CD4-positive, alpha-beta T cell treated with Interleukin-10 for 1 hour (primary cell): ENCODE measurements around the gene WASF3.

ENCODE experiments used
- DNase-seq: peaks from one replicate; pipeline ENCODE4 v3.0.0-alpha.2; 2020

Gene WASF3

DNA sequence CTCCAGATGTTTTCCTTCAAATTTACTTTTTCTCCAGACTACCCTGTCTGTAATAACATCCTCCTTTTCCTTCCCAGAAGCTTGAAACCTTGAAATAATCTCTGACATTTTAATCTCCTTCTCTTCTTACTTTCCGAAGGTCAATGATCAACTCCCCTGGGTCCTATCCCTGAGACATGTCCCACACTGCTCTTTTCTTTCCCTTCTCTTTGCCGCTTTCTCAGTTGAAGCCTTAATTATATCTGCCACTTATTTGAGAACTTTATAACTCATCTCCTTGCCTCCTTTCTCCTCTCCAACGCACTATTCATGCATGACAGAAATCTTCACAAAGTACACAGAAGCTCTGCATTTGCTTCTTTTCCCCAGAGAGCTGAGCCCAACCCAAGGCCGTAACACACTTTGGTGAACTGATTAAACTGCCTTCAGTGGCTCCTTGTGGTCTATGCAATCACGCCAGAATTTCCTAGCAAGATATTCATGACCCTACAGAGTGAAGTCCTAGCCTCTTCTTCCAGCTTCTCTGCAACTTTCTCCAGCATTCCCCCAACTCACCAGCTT is 9.2 kb upstream of the WASF3 start:
- DNase-seq: no peak

DNA sequence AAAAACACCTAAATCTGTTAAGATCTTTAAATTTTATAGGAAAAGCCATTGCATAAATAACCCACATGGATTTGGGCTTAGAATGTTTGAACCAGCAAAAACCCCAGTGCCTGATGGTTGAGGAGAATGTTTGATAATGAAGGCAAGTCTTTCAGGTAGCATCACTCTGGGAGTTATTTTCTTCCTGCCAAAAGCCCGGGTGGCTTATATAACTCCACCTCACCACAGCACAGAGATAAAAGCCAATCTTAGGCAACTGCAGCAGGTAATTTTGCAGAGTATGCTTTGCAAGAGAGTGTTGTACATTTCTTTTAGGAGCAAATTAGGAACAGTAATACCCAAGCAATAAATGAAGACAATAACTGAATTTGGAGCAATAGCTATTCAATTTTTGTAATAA is 7.8 kb upstream of the WASF3 start:
- DNase-seq: no peak

- DNase-seq: no peak
These were observed 6.1 kb upstream of the WASF3 start for GRCh38 chr13:26551255-26551860.

- no peak for DNase-seq
These were observed 2.1 kb upstream of the WASF3 start for GRCh38 chr13:26555413-26555812.

DNA sequence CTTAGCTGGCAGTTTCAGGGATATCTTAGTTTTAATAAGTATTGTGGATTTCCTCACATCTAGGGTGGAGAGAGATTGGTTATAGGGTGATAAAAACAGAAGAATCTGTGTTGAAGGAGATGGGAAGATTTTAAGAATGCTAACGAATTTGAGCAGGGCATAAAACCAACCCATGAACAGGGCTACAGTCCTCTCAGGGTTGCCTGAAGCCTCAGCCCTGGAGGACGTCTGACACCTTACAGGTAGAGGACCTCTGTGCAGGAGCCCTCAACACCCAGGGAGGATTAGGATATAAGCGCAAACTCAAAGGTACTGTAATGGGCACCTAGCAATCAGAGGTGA is 461 bp upstream of the WASF3 start:
- DNase-seq: no peak

- DNase-seq: no peak
These were observed 757 bp downstream of the WASF3 start for GRCh38 chr13:26558074-26558805.

DNA sequence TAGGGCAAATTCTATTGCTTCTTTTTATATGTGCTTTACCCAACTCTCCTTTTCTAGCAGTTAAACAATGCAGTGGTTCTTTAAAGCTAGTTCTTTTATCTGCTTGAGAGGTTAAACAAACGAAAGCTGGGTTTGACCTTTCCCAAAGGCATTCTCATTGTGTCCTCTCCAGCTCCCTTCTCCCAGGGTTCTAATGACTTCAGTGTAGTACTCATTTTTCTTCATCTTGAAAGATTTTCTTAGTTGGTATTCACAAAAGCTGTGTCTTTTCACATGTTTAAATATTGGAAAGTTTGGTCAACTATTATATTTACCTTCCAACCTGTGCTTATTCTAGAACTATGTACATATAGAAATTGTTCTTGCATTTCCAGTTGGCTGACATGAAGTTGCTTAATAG is 1.5 kb downstream of the WASF3 start:
- DNase-seq: no peak

GRCh38 chr13:26560456-26560855 is 3.0 kb downstream of the WASF3 start:
- no peak for DNase-seq

GRCh38 chr13:26561067-26561466 is 3.6 kb downstream of the WASF3 start:
- no peak for DNase-seq

DNA sequence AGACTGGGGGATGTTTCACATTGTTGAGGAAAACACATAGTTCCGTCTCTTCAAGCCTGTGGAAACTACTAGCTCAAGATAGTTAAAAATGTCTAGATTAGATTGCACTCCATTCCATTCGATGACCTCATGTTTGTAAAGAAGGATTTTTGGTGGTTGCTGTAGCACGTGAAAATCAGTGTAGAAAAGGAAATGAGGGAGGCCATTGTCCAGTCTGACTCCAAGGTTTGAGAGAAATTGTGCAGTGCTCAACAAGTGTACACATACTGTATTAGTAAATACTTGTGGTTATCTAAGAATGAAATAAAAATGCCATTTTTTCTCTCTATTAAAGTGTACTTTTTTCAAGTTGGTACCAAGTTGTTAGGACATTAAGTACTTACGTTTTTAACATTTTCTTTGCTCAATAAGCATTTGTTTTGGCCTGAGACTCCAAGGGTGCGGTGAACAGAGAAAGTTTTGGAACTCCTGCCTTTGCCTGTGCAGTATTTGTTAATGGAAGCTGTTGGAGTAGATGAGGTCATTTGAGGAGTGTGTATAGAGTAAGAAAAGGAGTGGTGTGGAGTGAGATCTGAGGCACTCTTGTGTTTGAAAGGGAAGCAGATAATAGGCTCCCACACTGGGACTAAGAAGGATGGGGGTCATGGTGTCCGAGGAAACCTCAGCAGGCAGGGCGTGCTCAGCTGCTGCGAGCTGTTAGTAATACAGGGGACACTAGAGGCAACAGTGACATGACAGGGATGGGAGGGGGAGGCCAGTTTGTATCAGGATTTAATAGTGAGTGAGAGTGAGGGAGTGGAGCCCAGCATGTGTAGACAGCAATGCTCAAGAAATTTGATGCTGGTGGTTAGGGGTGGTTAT is 4.4 kb downstream of the WASF3 start:
- DNase-seq: no peak

GRCh38 chr13:26562512-26562890 is 5.0 kb downstream of the WASF3 start:
- DNase-seq: no peak

DNA sequence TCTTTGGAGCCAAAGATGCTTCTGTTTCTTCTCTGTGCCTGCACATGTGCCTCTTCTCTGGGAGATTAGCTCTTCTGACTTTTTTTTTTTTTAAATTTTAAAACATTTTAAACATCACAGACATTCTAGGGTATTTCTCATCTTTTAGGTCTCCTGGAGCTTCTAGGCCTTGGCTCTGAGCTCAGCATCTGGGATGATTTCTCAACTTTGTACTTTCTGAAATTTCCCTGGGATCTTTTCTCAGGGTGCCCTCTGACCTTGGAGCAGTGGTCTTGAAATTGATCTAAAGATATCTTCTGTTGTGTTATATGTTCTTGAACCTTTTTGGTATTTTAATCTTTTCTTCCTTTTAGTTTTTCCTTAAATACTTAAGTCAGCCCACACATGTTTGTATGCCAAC is 6.2 kb downstream of the WASF3 start:
- DNase-seq: no peak

DNA sequence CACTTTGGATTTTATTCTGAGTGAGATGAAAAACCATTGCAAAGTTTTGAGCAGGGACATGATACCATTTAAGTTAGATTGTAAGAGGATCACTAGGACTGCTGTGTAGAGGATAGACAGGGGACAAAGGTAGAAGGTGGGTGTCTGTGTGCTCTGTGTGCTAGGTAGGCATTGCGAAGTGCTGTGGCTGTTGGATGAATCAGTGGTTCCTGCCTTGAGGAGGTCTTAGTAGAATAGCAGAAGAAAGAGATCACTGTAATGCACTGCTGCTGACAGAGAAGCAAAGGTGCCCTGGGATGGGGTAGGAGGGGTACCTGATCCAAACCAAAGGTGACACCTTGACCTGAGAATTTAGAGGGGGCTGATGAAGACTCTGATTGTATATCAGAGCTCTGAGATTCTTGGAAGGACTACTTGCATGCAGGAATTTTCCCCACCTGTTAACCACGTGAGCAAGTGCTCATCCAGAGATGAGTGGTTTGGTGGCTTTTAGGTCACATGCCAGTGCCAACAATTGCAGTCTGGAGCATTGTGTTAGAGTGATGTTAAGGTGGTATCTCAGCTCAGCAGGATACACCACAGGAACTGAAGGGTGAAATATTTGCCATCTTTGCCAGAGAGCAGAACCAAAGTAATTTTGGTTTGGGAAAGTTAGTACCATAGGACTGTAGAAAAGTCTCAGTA is 10.8 kb downstream of the WASF3 start:
- no peak for DNase-seq

DNA sequence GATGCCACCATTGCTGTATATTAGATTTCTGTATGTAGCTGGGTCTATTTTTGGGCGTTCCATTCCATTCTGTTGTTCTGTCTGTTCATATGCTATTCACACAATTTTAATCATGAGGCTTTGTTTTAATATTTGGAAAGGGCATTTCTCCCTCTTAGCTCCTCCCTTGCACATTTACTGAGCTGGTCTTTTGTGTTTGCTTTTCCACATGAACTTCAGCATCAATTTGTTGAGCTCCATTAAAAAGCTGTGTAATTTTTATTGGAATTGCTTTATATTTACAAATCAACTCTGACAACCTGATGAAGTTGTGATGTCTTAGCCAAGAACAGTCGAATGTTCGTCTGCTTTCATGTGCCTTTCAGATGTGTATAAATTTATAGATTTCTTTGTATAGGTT is 14.0 kb downstream of the WASF3 start:
- no peak for DNase-seq

- DNase-seq: no peak
These were observed 17.8 kb downstream of the WASF3 start for GRCh38 chr13:26575244-26575643.

- DNase-seq: no peak
These were observed 22.1 kb downstream of the WASF3 start for GRCh38 chr13:26579580-26579979.

- DNase-seq: no peak
These were observed 26.2 kb downstream of the WASF3 start for GRCh38 chr13:26583662-26584061.

DNA sequence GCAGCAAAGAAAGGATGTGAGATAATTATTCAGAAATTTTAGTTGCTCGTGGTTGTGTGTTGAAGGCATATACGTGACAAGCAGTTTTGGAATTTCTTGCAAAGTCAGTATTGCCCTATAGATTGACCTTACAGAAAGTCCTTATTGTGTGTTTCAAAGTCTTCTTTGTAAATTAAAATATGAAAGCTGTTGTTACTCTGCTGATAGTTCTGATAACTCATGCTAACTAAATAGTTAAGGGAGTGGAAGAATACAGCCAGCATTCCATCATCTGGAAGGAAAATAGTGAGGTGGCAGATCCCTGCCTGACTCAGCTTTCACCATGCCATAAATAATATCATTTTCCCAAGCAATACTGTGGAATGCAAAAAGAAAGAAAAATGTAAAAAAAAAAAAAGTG is 27.2 kb downstream of the WASF3 start:
- DNase-seq: no peak

DNA sequence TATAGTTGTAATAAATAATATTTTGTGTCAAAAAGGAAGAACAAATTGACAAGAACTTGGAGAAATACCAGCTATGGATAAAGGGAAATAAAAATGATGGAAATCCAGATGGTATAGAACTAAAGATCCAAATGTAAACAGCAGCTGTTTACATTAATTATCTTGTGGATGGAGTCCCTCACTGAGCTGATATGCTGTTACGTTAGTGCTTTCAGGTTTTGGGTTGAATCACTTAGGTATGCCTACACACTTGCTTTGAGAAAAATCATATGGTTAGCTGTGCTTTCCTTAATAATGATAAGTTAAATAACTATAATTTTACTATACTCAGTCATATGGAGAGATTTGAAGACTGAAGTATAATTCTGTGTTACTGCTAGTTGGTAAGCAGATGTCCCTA is 27.7 kb downstream of the WASF3 start:
- no peak for DNase-seq

- DNase-seq: no peak
These were observed 29.8 kb downstream of the WASF3 start for GRCh38 chr13:26587251-26587650.

DNA sequence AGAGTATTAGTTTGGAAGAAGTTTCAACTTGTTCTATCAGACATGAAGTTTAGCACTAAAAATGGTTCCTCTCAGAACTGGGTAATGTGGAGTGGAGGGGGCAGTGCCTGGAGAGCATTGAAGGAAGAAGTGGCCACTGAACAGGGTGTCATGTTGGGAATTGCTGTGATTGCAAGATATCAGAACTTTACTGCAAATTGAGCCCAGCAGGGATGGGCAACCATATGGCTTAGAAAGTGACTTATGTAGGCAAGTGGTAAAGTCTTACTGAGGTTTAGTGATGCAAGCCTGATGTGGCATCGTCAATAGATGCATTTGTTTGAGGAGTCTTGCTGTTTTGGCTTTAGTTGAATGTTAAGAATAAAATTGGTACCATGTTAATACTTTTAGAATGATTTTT is 31.7 kb downstream of the WASF3 start:
- no peak for DNase-seq

- no peak for DNase-seq
These were observed 32.3 kb downstream of the WASF3 start for GRCh38 chr13:26589754-26590153.

DNA sequence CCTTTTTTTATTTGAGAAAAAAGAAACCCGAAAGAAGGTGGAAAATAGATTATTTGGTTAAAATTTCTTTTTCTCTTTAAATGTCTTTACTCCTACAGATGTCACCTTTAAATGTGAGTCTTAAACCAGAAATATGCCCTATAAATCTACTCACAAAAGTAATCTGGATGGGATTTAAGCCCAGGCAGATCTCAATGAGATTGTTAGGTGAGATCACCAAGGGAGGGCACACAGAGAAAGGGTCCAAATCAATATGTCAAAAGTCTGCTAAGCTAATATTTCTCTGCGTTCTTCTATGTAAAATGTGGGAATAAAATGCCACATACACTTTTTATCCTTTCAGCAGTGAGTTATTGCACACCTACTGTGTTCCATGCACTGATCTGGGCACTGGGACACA is 32.9 kb downstream of the WASF3 start:
- no peak for DNase-seq
